Testis (tissue), 2 donors: Measurements from ENCODE around the gene MRPL20.

ENCODE experiments used
- POLR2A ChIP-seq: fragments of 450-650 bp; IDR thresholded peaks from one replicate; pipeline ENCODE4 v1.6.1; 2017; ENCODE audit warnings: antibody characterized with exemption, mild to moderate bottlenecking, moderate library complexity
- TF ChIP-seq, protein P1 (sequence below), 3 experiments: fragments of 450-650 bp in 2 of 3; fragments of 200-600 bp in 1 of 3; sonication (generic) in 1 of 3; IDR thresholded peaks; one replicate each; pipeline ENCODE4 v1.5.1; 2016 to 2019; ENCODE audit warnings: antibody characterized with exemption in 3 of 3, mild to moderate bottlenecking in 2 of 3, moderate library complexity in 1 of 3

- TF ChIP-seq, protein P1, sequence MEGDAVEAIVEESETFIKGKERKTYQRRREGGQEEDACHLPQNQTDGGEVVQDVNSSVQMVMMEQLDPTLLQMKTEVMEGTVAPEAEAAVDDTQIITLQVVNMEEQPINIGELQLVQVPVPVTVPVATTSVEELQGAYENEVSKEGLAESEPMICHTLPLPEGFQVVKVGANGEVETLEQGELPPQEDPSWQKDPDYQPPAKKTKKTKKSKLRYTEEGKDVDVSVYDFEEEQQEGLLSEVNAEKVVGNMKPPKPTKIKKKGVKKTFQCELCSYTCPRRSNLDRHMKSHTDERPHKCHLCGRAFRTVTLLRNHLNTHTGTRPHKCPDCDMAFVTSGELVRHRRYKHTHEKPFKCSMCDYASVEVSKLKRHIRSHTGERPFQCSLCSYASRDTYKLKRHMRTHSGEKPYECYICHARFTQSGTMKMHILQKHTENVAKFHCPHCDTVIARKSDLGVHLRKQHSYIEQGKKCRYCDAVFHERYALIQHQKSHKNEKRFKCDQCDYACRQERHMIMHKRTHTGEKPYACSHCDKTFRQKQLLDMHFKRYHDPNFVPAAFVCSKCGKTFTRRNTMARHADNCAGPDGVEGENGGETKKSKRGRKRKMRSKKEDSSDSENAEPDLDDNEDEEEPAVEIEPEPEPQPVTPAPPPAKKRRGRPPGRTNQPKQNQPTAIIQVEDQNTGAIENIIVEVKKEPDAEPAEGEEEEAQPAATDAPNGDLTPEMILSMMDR (IDR thresholded peaks at IDR 0.05): no peak
- TF ChIP-seq POLR2A: no peak
These were observed 29.0 kb upstream of the MRPL20 start for GRCh38 chr1:1435911-1436629.
